Thyroid gland (tissue), 4 donors: ENCODE data around the gene HEATR9.

Source experiments
- POLR2A ChIP-seq, 2 donors: fragments of 450-650 bp; IDR thresholded peaks; one replicate each; pipeline ENCODE4 v1.6.1; 2017; ENCODE audit warnings: antibody characterized with exemption in 2 of 2, mild to moderate bottlenecking in 2 of 2, moderate library complexity in 1 of 2
- TF ChIP-seq, protein P1 (sequence below), 6 experiments: fragments of 200-600 bp in 3 of 6; fragments of 450-650 bp in 3 of 6; sonication (generic) in 3 of 6; IDR thresholded peaks; one replicate each; pipeline ENCODE4 v1.5.1; 2016 to 2019; ENCODE audit warnings: antibody characterized with exemption in 6 of 6, mild to moderate bottlenecking in 2 of 6, inconsistent platforms in 1 of 6, moderate library complexity in 1 of 6

DNA sequence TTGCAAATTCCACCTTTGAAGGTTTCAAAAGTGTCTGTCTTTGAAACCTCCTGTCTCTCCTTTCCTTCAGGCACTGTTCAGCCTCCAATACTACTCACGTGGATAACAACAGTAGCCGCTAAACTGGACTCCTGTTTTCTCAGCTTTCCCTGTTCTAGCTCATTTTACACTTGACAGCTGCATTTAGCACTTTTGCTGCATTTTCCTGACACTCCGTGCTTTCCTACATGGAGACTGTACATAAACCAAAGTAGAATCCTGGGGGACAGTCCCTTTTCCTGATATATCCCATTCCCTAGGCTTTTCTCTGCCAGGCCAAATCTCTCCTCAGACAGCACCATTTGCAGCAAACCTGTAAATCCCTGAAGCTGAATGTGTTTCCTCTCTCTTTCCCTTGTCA lies 7.8 kb upstream of the HEATR9 start:
- no peak for TF ChIP-seq POLR2A (IDR thresholded peaks at IDR 0.05)
- TF ChIP-seq, protein P1, sequence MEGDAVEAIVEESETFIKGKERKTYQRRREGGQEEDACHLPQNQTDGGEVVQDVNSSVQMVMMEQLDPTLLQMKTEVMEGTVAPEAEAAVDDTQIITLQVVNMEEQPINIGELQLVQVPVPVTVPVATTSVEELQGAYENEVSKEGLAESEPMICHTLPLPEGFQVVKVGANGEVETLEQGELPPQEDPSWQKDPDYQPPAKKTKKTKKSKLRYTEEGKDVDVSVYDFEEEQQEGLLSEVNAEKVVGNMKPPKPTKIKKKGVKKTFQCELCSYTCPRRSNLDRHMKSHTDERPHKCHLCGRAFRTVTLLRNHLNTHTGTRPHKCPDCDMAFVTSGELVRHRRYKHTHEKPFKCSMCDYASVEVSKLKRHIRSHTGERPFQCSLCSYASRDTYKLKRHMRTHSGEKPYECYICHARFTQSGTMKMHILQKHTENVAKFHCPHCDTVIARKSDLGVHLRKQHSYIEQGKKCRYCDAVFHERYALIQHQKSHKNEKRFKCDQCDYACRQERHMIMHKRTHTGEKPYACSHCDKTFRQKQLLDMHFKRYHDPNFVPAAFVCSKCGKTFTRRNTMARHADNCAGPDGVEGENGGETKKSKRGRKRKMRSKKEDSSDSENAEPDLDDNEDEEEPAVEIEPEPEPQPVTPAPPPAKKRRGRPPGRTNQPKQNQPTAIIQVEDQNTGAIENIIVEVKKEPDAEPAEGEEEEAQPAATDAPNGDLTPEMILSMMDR (IDR thresholded peaks at IDR 0.05) = no peak
